Activated CD8-positive, alpha-beta memory T cell treated with anti-CD3 and anti-CD28 coated beads, Interleukin-2, amount 50 U/mL, for 1 hour (primary cell): ENCODE data around the gene ALDH1A3.

ENCODE experiments used
- DNase-seq: peaks from one replicate; pipeline ENCODE4 v3.0.0-alpha.2; 2020; ENCODE audit errors: extremely low read depth

Gene ALDH1A3

DNA sequence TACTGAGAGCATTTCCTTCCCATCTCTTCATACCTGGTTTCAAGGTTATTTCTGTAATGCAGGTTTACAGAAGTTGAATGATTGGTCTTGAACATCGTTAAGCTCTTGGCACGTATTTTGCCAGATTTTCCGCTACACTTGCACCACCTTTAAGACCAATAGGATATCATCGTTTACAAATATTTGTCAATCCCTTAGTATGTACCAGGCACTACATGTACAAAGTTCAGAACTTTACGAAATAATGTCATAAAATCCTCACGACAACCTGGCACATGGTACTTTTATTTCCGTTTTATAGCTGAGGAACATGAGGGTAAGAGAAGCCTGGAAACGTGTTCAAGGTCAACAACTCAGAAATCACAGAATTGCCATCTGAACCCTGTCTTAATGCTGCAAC lies 45.8 kb downstream of the ALDH1A3 start:
- DNase-seq: no peak

GRCh38 chr15:100926258-100926657 lies 46.6 kb downstream of the ALDH1A3 start:
- no peak for DNase-seq

DNA sequence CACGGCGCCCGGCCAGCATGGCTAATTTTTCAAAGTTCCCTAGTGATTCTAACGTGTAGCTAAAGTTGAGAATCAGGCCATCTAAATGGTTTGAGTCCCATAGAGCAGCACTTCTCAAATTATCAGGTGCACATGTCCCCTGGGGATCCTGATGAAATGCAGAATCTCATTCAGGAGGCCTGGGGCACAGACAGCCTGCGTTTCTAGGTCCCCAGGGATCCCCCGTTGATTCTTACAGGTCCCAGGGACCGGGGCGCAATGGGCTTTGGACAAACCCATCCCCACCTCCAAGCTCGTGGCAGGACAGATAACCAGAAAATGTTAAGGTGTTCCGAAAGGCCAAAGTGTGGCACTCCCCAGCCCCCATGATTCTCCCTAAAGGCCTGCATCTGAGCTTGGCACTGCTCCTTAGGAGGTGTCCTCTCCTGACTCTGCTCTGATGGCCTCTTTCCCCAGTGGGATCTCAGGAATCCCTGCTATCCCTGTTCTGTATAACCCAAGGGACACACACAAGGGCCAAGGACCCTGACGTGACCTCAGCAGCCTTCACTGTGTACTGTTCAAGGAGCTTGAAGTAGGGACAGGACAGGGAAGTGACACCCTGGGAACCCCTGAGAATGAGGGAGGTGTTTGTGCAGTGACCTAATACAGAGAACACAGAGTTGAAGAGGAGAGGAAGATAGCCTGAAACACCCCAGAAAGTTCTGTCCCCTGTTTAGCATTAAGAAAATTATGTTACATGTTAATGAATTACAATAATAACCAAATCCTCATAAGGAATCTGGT lies 47.5 kb downstream of the ALDH1A3 start:
- DNase-seq: no peak

DNA sequence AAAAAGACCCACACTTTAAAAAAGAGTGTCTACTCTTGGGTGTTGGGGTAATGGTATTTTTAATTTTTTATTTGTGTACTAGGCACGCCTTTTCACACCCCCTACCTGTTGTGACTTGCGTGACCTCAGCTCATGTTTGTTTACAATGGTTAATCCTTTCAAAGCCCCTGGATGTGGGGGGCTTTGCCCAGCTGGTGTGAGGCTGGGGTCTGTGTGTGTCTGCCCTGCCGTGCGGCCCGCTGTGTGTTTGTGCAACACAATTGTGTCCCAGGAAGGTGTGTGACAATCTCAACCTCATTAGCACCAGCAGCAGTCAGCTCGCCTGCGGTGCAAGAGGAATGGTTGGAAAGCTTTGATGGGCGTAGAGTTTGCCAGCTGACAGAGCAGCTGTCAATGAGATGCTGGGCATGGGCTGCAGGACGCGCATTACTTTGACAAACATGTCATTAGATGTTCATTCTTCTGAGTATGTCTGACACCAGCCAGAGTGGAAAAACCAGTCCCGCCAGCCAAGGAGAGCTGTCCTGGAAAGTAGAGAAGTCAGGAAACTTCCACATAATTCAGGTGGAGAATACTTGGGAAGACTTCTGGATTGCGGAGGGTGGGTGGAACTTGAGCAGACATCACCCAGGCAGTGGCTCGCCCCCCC lies 49.1 kb downstream of the ALDH1A3 start:
- no peak for DNase-seq

DNA sequence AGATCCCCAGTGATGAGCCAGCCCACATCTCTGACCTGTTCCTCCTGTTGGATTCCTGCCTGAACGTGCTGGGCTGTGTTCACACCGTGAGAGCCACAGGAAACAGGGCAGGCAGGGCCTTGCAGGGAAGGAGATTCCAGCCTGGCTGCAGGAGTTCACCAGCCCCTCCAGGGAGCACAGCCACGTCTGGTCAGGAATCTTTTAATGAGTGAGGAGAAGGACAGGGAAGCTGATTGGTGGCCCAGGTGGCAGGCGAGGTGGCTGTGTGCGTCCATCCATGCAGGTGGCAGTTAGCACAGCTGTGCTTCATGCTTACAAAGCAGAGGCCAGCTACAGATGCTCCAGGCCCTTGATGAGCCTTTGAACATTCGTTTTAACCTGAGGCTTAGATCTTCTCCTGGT lies 50.0 kb downstream of the ALDH1A3 start:
- DNase-seq: no peak

GRCh38 chr15:100930306-100930848 lies 50.7 kb downstream of the ALDH1A3 start:
- DNase-seq: no peak

DNA sequence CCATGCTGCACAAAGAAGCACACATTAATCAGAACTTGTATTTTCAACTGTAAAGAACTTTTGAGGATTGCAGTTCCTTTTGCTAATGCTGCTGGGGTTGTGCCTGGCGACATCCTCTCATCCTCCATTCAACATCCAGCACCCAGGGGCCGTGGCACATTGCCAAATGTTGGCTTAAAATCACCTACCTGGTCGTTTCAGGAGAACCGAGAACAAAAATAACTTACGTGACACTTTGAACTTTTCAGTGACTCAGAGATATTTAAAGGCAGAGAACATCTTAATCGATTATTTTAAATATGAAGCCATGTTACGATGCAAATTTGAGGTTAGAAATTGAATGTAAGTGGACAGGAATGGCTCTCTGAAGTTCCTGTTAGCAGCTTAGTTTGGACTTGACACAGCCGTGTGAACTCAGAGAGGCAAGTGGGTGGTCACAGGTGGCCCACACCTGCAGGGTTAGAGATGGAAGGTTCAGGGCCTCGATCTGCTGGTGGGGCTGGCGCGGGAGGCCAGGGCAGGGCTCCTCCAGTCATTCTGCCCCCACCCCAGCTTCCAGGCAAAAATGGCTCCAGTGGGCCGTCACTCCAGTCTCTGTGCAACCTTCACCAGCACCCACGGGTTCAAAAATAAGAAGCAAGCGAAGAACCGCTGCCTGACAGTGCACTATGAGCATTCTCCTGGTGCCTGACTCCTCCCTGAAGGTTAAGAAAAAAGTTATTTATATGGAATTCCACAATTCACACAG lies 51.7 kb downstream of the ALDH1A3 start:
- no peak for DNase-seq

GRCh38 chr15:100932676-100933348 lies 53.2 kb downstream of the ALDH1A3 start:
- DNase-seq: no peak

GRCh38 chr15:100934166-100934565 lies 54.5 kb downstream of the ALDH1A3 start:
- DNase-seq: no peak

- DNase-seq: no peak
Observed at GRCh38 chr15:100934726-100935125, 55.1 kb downstream of the ALDH1A3 start.

- no peak for DNase-seq
Observed at GRCh38 chr15:100937171-100937570, 57.5 kb downstream of the ALDH1A3 start.

DNA sequence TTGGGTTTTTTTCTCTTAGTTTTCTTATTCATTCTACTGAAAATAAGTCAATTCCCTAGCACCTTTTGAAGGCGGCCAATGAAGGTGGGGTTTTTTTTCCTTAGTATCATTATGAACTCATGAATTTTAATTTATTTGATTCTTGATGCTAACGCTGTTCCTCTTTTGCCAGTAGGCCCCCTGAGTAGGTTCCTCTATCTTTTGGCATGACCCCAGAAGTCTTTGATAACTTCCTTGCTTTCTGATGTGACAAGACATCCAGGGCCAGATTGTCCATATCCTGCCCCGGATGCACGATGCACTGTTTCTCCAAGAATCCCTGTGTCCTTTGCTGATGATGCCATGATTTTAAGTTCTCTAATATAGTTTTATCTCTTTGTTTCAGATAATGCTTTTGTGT lies 60.2 kb downstream of the ALDH1A3 start:
- DNase-seq: no peak

- DNase-seq: no peak
Observed at GRCh38 chr15:100940767-100941379, 61.2 kb downstream of the ALDH1A3 start.

DNA sequence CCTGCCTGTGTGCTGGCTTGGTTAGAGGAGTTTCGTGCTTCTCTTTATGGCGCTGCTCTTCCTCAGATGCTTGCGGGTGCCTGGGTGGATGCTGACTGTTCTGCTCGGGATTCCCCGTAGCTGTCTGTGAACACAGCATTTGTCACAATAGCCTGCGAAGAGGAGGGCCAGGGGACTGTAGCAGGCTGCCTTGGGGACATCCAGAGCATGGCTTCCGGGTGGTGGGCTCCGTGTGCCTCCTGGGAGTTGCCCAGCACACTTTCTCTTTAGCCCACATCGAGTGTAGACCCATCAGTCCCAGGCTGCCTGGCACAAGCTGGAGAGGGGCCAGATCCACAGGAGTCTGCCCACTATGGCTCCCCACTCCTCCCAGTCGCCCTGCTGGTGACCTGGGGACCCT lies 61.9 kb downstream of the ALDH1A3 start:
- DNase-seq: no peak

DNA sequence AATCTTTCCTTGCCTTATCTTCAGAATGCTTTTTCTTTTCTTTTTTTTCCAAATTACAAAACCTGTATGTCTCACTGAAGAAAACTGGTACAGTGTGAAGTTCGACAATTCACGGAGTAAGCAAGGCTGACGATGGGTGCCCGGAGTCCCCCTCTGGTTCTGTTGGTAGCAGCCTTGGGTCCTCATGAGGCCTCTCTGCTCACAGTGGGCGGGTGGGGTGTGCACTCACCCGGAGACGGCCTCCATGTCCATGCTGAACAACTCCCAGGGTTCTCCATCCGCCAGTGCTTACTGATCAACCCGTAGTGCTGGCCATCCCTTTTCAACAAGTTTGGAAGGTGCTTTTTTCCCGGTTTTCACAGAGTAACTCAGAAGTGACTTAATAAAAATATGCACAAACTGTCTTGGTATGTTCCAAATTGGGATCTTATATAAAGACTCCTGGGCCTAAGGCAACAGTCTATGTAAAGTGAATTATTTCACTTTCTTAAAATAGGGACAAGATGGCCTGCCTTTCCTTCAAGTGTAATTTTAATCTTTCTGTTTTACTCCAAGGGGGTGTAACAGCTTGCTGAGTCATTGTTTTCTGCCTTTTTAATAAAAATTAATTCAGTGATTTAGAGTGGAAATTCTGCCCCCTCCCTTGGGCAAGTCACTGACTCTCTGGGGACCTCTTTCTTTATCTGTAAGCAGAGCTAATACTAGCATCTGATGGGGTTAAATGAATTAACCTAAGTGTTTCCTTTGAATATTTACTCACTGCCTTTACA lies 63.2 kb downstream of the ALDH1A3 start:
- no peak for DNase-seq

GRCh38 chr15:100944244-100944895 lies 64.7 kb downstream of the ALDH1A3 start:
- no peak for DNase-seq

- no peak for DNase-seq
Observed at GRCh38 chr15:100944986-100945385, 65.4 kb downstream of the ALDH1A3 start.

GRCh38 chr15:100947760-100948429 lies 68.3 kb downstream of the ALDH1A3 start:
- no peak for DNase-seq

DNA sequence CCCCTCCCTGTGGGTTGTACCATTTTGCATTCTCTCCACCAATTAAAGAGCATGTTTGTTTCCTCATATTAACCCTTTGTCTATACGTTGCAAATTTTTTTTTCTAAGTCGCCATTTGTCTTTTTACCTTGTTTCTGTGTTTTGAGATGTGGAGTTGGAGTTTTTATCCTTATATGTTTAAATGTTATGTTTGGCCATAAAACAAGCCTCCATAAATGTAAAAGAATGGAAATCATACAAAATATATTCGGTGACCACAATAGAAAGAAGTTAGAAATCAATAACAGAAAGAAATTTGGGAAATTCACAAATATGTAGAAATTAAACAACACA lies 68.8 kb downstream of the ALDH1A3 start:
- DNase-seq: no peak

DNA sequence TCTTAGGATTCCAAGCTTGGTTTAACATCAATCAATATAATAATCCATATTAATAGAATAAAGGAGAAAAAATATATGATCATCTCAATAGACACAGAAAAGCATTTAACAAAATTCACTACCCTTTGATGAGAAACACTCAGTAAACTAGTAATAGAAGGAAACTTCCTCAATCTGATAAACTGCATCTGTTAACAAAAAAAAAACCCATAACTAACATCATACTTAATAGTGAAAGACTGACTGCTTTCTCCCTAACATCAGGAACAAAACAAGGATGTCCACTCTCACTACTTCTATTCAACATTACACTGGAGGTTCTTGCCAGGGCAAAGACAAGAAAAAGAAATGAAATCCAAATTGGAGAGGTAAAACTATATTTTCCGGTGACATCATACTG lies 70.1 kb downstream of the ALDH1A3 start:
- DNase-seq: no peak
